Neural progenitor cell (in vitro differentiated cells): ENCODE measurements around the gene ZSWIM6.

Source experiments
- CTCF ChIP-seq: fragments of 200-600 bp; sonication (generic); IDR thresholded peaks from 2 replicates; pipeline ENCODE4 v1.5.1; 2017; ENCODE audit warnings: antibody characterized with exemption, mild to moderate bottlenecking
- EZH2phosphoT487 ChIP-seq: fragments of 200-600 bp; sonication (generic); IDR thresholded peaks from 2 replicates; pipeline ENCODE4 v1.6.1; 2017; ENCODE audit warnings: antibody characterized with exemption

DNA sequence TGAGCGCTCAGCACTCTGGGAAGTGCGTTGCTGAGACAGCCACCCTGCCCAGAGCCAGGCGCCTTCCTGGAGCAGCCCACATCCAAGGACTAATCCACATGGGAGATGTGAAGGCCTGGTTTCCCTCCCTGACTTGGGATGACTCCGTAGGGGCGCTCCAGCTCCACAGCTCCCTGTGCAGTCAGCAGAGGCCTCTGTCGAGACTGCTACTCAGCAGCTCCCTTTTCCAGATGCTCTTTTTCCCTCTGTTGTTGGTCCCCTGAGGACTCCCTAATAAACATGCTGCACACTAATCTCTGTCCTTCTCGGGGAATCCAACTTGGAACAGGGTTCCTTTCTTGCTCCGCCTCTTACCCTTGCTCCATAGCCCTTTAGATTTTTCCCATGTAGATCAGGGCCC, 237.3 kb downstream of the ZSWIM6 start:
- TF ChIP-seq CTCF: no peak
- no peak for TF ChIP-seq EZH2phosphoT487
